ENCODE data around the gene ZBTB12. TPM values are rescaled to one million over a fixed set of nuclear protein-coding genes. Genes with fewer than 3 reads are reported as not detected.

Gene ZBTB12
- total RNA-seq, 4 donors from 2014 or later = 0.38 to 1.7 (median 0.93) TPM

DNA sequence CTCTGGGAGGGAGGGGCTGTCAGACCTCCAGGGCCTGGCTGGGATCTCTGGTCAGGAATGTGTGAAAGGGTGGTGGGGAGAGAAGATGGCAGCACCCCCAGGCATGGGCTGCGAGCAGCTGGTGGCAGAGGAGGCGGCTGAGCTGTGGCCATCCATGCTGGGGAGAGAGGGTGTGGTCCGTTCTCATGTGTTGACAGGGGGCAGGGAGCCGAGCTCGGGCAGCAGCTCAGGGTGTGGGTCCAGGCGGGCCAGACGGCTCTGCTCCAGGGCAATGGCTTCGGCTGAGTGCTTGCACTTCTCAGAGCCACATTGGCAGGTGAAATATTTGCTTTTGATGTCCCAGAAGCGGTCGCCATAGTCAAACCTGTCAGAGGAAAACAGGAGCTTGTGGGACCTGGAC lies 22.0 kb downstream of the ZBTB12 start:
- TF ChIP-seq, protein P1, sequence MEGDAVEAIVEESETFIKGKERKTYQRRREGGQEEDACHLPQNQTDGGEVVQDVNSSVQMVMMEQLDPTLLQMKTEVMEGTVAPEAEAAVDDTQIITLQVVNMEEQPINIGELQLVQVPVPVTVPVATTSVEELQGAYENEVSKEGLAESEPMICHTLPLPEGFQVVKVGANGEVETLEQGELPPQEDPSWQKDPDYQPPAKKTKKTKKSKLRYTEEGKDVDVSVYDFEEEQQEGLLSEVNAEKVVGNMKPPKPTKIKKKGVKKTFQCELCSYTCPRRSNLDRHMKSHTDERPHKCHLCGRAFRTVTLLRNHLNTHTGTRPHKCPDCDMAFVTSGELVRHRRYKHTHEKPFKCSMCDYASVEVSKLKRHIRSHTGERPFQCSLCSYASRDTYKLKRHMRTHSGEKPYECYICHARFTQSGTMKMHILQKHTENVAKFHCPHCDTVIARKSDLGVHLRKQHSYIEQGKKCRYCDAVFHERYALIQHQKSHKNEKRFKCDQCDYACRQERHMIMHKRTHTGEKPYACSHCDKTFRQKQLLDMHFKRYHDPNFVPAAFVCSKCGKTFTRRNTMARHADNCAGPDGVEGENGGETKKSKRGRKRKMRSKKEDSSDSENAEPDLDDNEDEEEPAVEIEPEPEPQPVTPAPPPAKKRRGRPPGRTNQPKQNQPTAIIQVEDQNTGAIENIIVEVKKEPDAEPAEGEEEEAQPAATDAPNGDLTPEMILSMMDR (IDR thresholded peaks at IDR 0.05; ENCODE audit: low read depth) = no peak

- TF ChIP-seq, protein P1 (IDR thresholded peaks at IDR 0.05; ENCODE audit: low read depth) = no peak
These were observed 22.7 kb downstream of the ZBTB12 start for GRCh38 chr6:31879143-31879542.

DNA sequence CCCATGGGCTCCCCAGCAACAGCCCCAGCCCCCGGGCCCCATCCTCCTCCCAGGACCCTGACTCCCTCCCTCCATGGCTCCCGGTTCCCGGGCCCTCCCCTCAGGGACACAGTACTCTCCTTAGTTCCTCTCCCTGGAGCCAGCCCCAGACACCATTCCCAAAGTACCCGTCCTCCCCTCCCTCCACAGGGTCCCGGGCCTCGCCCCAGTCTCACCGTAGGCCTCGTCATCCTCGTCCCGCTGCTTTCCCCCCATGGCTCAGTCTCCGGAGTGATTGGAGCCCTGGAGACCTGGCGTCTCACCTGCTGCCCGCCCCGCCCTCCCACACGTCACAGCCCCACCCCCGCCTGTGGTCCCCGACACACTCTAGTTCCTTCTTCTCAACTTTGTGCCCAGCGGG lies 23.2 kb downstream of the ZBTB12 start, which contains the start of gene SLC44A4:
Gene SLC44A4 (minus strand): TSS at position 272 of the 400 bp plus-strand sequence. CDS start 17 bp downstream, at position 255.
- TF ChIP-seq, protein P1 (IDR thresholded peaks at IDR 0.05; ENCODE audit: low read depth) = no peak

- TF ChIP-seq, protein P1 (IDR thresholded peaks at IDR 0.05; ENCODE audit: low read depth) = no peak
These were observed 23.7 kb downstream of the ZBTB12 start for GRCh38 chr6:31878222-31878621.

GRCh38 chr6:31877651-31878161 lies 24.2 kb downstream of the ZBTB12 start:
- TF ChIP-seq, protein P1 (IDR thresholded peaks at IDR 0.05; ENCODE audit: low read depth) = no peak

- TF ChIP-seq, protein P1 (IDR thresholded peaks at IDR 0.05; ENCODE audit: low read depth) = no peak
These were observed 24.7 kb downstream of the ZBTB12 start for GRCh38 chr6:31877125-31877650.

DNA sequence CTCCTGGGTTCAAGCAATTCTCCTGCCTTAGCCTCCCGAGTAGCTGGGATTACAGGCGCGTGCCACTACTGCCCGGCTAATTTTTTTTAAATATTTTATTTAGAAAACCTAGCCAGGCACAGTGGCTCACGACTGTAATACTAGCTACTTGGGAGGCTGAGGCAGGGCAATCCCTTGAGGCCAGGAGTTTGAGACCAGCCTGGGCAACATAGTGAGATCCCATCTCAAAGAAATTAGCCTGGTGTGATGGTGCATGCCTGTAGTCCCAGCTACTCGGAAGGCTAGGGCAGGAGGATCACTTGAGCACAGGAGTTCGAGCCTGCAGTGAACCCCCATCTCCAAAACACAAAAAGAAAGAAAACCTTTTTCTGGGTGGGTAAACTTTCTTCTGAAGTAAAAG lies 25.5 kb downstream of the ZBTB12 start:
- TF ChIP-seq, protein P1 (IDR thresholded peaks at IDR 0.05; ENCODE audit: low read depth) = no peak

All from subcutaneous adipose tissue (tissue), 4 donors.